Stimulated activated effector memory CD8-positive, alpha-beta T cell treated with anti-CD3 and anti-CD28 coated beads, Interleukin-12 subunit alpha, Interleukin-12 subunit beta, amount 100 ng/mL, for 72 hours (primary cell): Measurements from ENCODE around the gene CDK6.
A peak's percentile ranks its signal among the peaks of the same experiment; 100 is the strongest.
"Not testable (repeated sequence)": the region's sequence is repeated elsewhere in the genome, so short reads cannot be mapped to it uniquely, and the experiment has no call there.

Experiments
- ATAC-seq: fragments of 150-1000 bp; cut with Tn5 transposase; 2 replicates; pipeline ENCODE4 v1.10.0; 2021
- DNase-seq, 2 donors: peaks; one replicate each; pipeline ENCODE4 v3.0.0; 2021 to 2022; ENCODE audit warnings: low spot score in 2 of 2
- H3K27ac Mint-ChIP-seq: one replicate; pipeline ENCODE4 v1.8.0; 2022; ENCODE audit warnings: mild to moderate bottlenecking, mixed read lengths
- H3K36me3 Mint-ChIP-seq: one replicate; pipeline ENCODE4 v1.8.0; 2022; ENCODE audit warnings: mild to moderate bottlenecking, mixed read lengths
- H3K4me1 Mint-ChIP-seq: one replicate; pipeline ENCODE4 v1.8.0; 2022; ENCODE audit warnings: mixed read lengths
- H3K4me3 Mint-ChIP-seq: one replicate; pipeline ENCODE4 v1.8.0; 2022; ENCODE audit warnings: mild to moderate bottlenecking, mixed read lengths
- H3K9me3 Mint-ChIP-seq: one replicate; pipeline ENCODE4 v1.8.0; 2022; ENCODE audit warnings: mixed read lengths

The CDK6 gene

GRCh38 chr7:92777993-92778392 lies 58.4 kb downstream of the CDK6 start:
- Mint-ChIP-seq H3K4me3 (no peak overlapping the region), H3K27ac (no peak overlapping the region), H3K9me3 (no peaks in the 10 kb centered on the region), H3K36me3 (peaks cover 83% of the 10 kb centered on the region), H3K4me1 (peaks cover 41% of the 10 kb centered on the region)
- DNase-seq (no peak), ATAC-seq (no peak)

- no peak overlapping the region for H3K4me3 Mint-ChIP-seq
- peaks cover 47% of the 10 kb centered on the region for H3K4me1 Mint-ChIP-seq
- no peak overlapping the region for H3K27ac Mint-ChIP-seq
- H3K9me3 Mint-ChIP-seq = no peaks in the 10 kb centered on the region
- ATAC-seq (no peak), DNase-seq (no peak)
- peaks cover 93% of the 10 kb centered on the region for H3K36me3 Mint-ChIP-seq
These were observed 62.6 kb downstream of the CDK6 start for GRCh38 chr7:92773808-92774207.

DNA sequence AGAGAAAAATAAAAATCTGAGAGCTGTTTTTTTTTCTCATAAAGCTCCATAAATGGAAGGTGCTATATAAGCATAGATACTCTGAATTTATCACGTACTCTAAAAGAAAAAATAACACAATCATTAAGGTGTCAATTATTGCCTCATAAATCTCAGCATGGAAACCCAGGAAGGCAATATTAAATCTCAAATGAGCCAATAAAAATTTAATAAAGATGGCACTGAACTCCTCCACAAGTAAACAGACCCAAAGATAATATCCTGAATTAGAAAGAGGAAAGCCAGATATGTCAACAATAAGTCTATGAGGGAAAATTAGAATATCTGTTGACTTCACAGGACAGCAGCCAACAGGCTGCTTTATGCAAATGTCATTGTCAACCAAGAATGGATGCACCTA lies 66.5 kb downstream of the CDK6 start:
- Mint-ChIP-seq H3K4me1 (peaks cover 75% of the 10 kb centered on the region), H3K36me3 (peaks cover 100% of the 10 kb centered on the region), H3K27ac (peak overlapping the region; percentile 92), H3K4me3 (peak overlapping the region; percentile 52), H3K9me3 (no peaks in the 10 kb centered on the region)
- DNase-seq (no peak), ATAC-seq (no peak)

GRCh38 chr7:92769394-92769699 lies 67.0 kb downstream of the CDK6 start:
- H3K4me1 Mint-ChIP-seq = peaks cover 74% of the 10 kb centered on the region
- H3K27ac Mint-ChIP-seq = peak overlapping the region; percentile 92
- ATAC-seq (no peak), DNase-seq (no peak)
- peaks cover 100% of the 10 kb centered on the region for H3K36me3 Mint-ChIP-seq
- H3K4me3 Mint-ChIP-seq = peak overlapping the region; percentile 52
- no peaks in the 10 kb centered on the region for H3K9me3 Mint-ChIP-seq

GRCh38 chr7:92768501-92769393 lies 67.6 kb downstream of the CDK6 start:
- H3K9me3 Mint-ChIP-seq = no peaks in the 10 kb centered on the region
- ATAC-seq (peak; percentile 99), DNase-seq (peak; percentile 10 to 68)
- H3K4me3 Mint-ChIP-seq = peak overlapping the region; percentile 52
- peaks cover 77% of the 10 kb centered on the region for H3K4me1 Mint-ChIP-seq
- H3K36me3 Mint-ChIP-seq = peaks cover 100% of the 10 kb centered on the region
- H3K27ac Mint-ChIP-seq = peak overlapping the region; percentile 92

DNA sequence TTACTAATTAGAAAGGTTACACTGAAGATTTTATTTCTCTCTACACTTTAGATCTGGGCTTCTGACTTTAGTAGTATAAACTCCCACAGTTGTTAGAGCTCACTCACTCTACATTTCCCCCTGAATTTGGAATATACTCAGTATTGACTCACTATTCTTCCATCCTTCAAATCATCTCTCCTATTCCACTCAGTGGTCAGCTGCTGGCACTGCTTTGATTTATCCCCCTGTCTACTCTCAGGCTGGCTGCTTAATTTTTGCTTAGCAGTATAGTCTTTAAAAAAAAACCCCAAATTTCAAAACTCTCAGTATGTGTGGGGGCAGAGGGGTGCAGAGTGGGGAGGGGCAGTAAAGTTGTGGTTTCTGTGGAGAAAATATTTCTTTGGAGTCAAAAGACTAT lies 68.9 kb downstream of the CDK6 start:
- Mint-ChIP-seq H3K9me3 (no peaks in the 10 kb centered on the region), H3K27ac (peak overlapping the region; percentile 92), H3K4me1 (peaks cover 64% of the 10 kb centered on the region), H3K36me3 (peaks cover 100% of the 10 kb centered on the region), H3K4me3 (peak overlapping the region; percentile 52)
- ATAC-seq = no peak
- DNase-seq = no peak

- Mint-ChIP-seq H3K4me1 (peaks cover 68% of the 10 kb centered on the region), H3K36me3 (peaks cover 100% of the 10 kb centered on the region), H3K9me3 (no peaks in the 10 kb centered on the region), H3K4me3 (no peak overlapping the region), H3K27ac (peak overlapping the region; percentile 92)
- DNase-seq (no peak), ATAC-seq (no peak)
These were observed 69.8 kb downstream of the CDK6 start for GRCh38 chr7:92766461-92767003.

DNA sequence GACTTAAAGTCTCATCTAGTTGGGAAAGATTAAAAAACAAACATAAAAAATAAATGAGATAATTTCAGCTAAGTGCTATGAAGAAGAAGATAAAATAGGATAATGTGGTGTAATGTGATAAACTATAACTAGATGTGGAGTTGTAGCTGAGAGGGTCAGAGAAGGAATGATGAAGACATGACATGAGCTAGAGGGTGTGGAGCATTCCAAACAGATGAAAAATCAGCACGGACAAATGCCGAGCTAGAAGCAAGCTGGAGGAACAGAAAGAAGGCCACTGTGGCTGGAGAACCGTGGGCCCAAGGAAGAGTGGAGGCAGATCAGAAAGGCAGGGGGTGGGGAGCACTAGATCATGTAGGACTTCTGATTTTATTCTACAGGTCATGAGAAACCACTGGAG lies 70.6 kb downstream of the CDK6 start:
- DNase-seq (no peak), ATAC-seq (no peak)
- H3K4me1 Mint-ChIP-seq = peaks cover 66% of the 10 kb centered on the region
- H3K9me3 Mint-ChIP-seq = no peaks in the 10 kb centered on the region
- peaks cover 100% of the 10 kb centered on the region for H3K36me3 Mint-ChIP-seq
- H3K27ac Mint-ChIP-seq = peak overlapping the region; percentile 92
- H3K4me3 Mint-ChIP-seq = no peak overlapping the region

- ATAC-seq = peak; percentile 71
These were observed 72.5 kb downstream of the CDK6 start for GRCh38 chr7:92763636-92764423.

GRCh38 chr7:92762851-92763250 lies 73.5 kb downstream of the CDK6 start:
- Mint-ChIP-seq H3K4me3 (no peak overlapping the region), H3K36me3 (peaks cover 99% of the 10 kb centered on the region), H3K9me3 (no peaks in the 10 kb centered on the region), H3K27ac (no peak overlapping the region), H3K4me1 (peaks cover 48% of the 10 kb centered on the region)
- ATAC-seq = no peak
- no peak for DNase-seq

More at GRCh38 chr7:92763636-92764423, 72.5 kb downstream of the CDK6 start:
- H3K4me3 Mint-ChIP-seq = no peak overlapping the region
- H3K4me1 Mint-ChIP-seq = peaks cover 52% of the 10 kb centered on the region
- H3K9me3 Mint-ChIP-seq = no peaks in the 10 kb centered on the region
- peaks cover 99% of the 10 kb centered on the region for H3K36me3 Mint-ChIP-seq
- DNase-seq = no peak
- no peak overlapping the region for H3K27ac Mint-ChIP-seq

DNA sequence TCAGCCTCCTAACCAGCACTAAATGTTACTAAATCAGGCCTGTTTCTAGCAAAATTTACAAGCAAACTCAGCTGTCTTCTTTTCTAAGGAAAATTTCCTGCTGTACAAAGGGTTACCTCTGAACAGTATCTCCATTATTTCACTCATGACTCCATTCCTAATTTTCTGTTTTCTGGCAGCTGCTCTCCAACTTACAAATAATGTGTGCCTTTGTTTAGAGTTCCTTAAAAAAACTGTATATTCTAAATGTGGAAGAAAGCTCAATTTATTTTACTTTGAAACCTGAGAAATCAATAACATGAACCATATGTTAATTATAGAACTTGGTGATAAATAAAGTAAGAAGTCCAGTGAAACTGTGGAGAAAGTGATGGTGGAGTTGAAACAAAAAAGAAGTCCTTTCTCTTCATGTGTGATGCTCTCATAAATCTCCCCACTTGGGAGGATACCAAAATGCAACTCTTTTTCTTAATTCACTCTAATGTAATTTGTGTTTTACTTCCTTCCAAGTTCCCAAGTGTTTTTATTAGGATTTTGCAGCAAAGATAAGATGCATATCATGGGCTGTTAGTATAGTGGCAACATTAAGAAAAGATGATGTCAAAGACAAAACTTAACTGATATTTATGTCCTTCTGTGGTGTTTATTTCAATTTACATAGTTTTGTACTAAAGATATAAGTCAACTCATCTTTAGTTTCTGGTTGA lies 74.8 kb downstream of the CDK6 start:
- no peak for ATAC-seq
- H3K9me3 Mint-ChIP-seq = no peaks in the 10 kb centered on the region
- peaks cover 35% of the 10 kb centered on the region for H3K4me1 Mint-ChIP-seq
- H3K27ac Mint-ChIP-seq = no peak overlapping the region
- no peak overlapping the region for H3K4me3 Mint-ChIP-seq
- H3K36me3 Mint-ChIP-seq = peaks cover 99% of the 10 kb centered on the region
- no peak for DNase-seq

DNA sequence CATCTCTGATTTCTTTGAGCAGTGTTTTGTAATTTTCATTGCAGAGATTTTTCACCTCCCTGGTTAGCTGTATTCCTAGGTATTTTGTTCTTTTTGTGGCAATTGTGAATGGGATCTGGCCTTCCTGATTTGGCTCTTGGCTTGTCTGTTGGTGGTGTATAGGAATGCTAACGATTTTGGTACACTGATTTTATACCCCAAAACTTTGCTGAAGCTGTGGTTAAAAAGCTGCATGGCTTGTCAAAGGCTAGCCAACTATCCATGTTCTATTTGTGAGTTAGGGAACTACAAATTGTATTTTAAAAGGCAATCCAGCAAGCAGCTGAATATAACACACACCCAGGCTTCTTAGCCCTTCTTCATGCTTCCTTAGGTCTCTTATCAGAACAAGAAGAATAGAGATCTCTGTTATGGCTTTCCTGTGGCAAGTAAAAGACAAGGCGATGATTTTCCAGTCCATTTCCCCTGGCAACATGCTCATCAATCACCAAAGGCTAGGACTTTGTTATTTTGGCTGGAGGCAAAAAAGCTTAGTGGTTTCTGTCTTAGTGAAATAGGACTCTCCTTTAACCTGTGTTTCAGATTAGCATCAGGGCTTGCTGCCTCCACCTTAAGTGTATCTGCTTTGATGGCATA lies 77.5 kb downstream of the CDK6 start:
- H3K36me3 Mint-ChIP-seq = peaks cover 95% of the 10 kb centered on the region
- H3K4me1 Mint-ChIP-seq = peaks cover 37% of the 10 kb centered on the region
- no peaks in the 10 kb centered on the region for H3K9me3 Mint-ChIP-seq
- DNase-seq = no peak
- no peak for ATAC-seq
- no peak overlapping the region for H3K27ac Mint-ChIP-seq
- no peak overlapping the region for H3K4me3 Mint-ChIP-seq

DNA sequence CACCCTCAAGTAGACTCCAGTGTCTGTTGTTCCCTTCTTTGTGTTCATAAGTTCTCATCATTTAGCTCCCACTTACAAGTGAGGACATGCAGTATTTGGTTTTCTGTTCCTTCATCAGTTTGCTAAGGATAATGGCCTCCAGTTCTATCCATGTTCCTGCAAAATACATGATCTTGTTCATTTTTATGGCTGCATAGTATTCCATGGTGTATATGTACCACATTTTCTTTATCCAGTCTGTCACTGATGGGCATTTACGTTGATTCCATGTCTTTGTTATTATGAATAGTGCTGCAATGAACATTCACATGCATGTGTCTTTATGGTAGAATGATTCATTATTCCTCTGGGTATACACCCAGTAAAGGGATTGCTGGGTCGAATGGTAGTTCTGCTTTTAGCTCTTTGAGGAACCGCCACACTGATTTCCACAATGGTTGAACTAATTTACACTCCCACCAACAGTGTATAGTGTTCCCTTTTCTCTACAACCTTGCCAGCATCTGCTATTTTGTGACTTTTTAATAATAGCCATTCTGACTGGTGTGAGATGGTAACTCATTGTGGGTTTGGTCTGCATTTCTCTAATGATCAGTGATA lies 79.0 kb downstream of the CDK6 start:
- DNase-seq, H3K27ac Mint-ChIP-seq, H3K9me3 Mint-ChIP-seq, H3K4me3 Mint-ChIP-seq, ATAC-seq: not testable (repeated sequence)
- peaks cover 86% of the 10 kb centered on the region for H3K36me3 Mint-ChIP-seq
- peaks cover 48% of the 10 kb centered on the region for H3K4me1 Mint-ChIP-seq

DNA sequence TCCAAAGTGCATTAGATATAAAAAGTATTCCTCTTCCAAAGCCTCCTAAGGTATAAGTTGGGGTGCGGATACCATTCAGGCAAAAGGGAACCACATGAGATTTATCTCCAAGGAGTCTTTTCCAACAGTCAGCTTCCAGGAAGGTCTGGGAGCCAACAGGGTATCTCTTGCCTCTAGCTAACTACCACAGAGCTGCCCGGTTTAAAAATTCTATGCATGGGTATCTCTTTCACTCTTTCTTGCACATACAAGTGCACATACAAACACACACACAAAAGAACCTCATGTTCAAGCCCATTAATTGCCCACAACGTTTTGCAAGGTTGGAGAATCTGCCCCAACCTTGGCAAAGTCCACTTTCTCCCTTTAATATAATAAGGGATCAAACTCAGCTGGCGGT lies 80.7 kb downstream of the CDK6 start:
- Mint-ChIP-seq H3K4me1 (peaks cover 47% of the 10 kb centered on the region), H3K9me3 (no peaks in the 10 kb centered on the region), H3K4me3 (no peak overlapping the region), H3K36me3 (peaks cover 83% of the 10 kb centered on the region), H3K27ac (peak overlapping the region; percentile 23)
- ATAC-seq (no peak), DNase-seq (no peak)
